Vagina (tissue), 2 donors: Measurements from ENCODE around the gene UBE2I. TPM values are rescaled to one million over a fixed set of nuclear protein-coding genes. Genes with fewer than 3 reads are reported as not detected.
"Not testable (repeated sequence)": the region's sequence is repeated elsewhere in the genome, so short reads cannot be mapped to it uniquely, and the experiment has no call there.

ENCODE experiments used
- DNase-seq, 2 donors: peaks; one replicate each; pipeline ENCODE4 v3.0.0-alpha.2; 2017; ENCODE audit errors: extremely low spot score in 2 of 2
- H3K27ac ChIP-seq: fragments of 200-600 bp; sonication (generic); one replicate; pipeline ENCODE4 v1.5.1; 2019
- H3K27me3 ChIP-seq: fragments of 200-600 bp; sonication (generic); one replicate; pipeline ENCODE4 v1.5.1; 2019
- H3K36me3 ChIP-seq, 2 donors: fragments of 200-600 bp; sonication (generic); one replicate each; pipeline ENCODE4 v1.5.1; 2017 to 2019
- H3K4me1 ChIP-seq: fragments of 200-600 bp; sonication (generic); one replicate; pipeline ENCODE4 v1.5.1; 2019
- H3K4me3 ChIP-seq, 2 donors: fragments of 200-600 bp; sonication (generic); 1 replicate in 1 of 2; 2 replicates in 1 of 2; pipeline ENCODE4 v1.5.1; 2016 to 2019
- H3K9me3 ChIP-seq: fragments of 200-600 bp; sonication (generic); one replicate; pipeline ENCODE4 v1.5.1; 2019
- POLR2A ChIP-seq, 2 donors: fragments of 450-650 bp; IDR thresholded peaks; one replicate each; pipeline ENCODE4 v1.6.1; 2017; ENCODE audit warnings: antibody characterized with exemption in 2 of 2, mild to moderate bottlenecking in 2 of 2, moderate library complexity in 2 of 2
- POLR2AphosphoS5 ChIP-seq, 2 donors: sonication (generic); formaldehyde crosslinking; IDR thresholded peaks; one replicate each; pipeline ENCODE4 v1.9.0; 2017; ENCODE audit warnings: antibody characterized with exemption in 2 of 2, mild to moderate bottlenecking in 2 of 2, low read depth in 1 of 2; ENCODE audit not compliant: insufficient read depth in 1 of 2
- intact Hi-C: fragments of 100-400 bp; cut with DNase I; formaldehyde crosslinking; loops from one replicate; pipeline ENCODE4 v1.15.1; 2023
- total RNA-seq: library from RNA; depleted of rRNA; stranded (reverse); fragments of >200 nt; gene quantifications from one replicate; pipeline ENCODE4 v1.2.3, GENCODE V29; 2016
- TF ChIP-seq, protein P1 (sequence below), 3 experiments: fragments of 450-650 bp in 2 of 3; fragments of 200-600 bp in 1 of 3; sonication (generic) in 1 of 3; IDR thresholded peaks; one replicate each; pipeline ENCODE4 v1.5.1; 2017 to 2019; ENCODE audit warnings: antibody characterized with exemption in 3 of 3, mild to moderate bottlenecking in 2 of 3, moderate library complexity in 2 of 3

The UBE2I gene
- total RNA-seq, 1 donor from 2014 or later = 51.3 TPM

DNA sequence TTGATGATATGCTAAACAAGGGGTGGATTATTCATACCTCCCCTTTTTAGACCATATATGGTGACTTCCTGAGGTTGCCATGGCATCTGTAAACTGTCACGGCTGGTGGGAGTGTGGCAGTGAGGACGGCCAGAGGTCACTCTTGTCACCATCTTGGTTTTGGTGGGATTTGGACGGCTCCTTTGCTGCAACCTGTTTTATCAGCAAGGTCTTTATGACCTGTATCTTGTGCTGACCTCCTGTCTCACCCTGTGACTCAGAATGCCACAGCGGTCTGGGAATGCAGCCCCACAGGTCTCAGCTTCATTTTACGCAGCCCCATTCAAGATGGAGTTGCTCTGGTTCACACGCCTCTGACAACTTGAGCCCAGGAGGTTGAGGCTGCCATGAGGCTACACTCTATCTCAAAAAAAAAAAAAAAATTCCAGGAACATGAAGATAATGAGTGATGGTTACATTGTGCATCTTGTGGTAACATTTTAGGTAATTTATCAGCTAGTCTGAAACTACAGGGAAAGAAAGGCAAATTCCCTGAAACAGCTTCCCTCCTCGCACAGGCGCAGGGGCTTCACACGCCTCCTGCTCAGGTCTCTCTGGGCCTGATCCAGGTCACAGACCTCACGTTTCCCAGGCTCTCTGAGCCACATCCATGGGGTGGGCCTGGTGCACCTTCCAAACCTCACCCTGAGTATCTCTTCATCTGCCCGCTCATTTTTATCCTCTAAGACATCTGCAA, 15.3 kb upstream of the UBE2I start:
- intact Hi-C loops = no loop called here
- Histone ChIP-seq H3K27me3 (peaks cover 6% of the 10 kb centered on the region), H3K9me3 (no peaks in the 10 kb centered on the region), H3K4me1 (no peaks in the 10 kb centered on the region), H3K27ac (no peak overlapping the region), H3K4me3 (no peak overlapping the region), H3K36me3 (no peaks in the 10 kb centered on the region)
- DNase-seq = no peak
- TF ChIP-seq POLR2A (IDR thresholded peaks at IDR 0.05) (no peak), POLR2AphosphoS5 (IDR thresholded peaks at IDR 0.05; ENCODE audit: insufficient read depth in 1 of 2, low read depth in 1 of 2) (no peak)
- TF ChIP-seq, protein P1, sequence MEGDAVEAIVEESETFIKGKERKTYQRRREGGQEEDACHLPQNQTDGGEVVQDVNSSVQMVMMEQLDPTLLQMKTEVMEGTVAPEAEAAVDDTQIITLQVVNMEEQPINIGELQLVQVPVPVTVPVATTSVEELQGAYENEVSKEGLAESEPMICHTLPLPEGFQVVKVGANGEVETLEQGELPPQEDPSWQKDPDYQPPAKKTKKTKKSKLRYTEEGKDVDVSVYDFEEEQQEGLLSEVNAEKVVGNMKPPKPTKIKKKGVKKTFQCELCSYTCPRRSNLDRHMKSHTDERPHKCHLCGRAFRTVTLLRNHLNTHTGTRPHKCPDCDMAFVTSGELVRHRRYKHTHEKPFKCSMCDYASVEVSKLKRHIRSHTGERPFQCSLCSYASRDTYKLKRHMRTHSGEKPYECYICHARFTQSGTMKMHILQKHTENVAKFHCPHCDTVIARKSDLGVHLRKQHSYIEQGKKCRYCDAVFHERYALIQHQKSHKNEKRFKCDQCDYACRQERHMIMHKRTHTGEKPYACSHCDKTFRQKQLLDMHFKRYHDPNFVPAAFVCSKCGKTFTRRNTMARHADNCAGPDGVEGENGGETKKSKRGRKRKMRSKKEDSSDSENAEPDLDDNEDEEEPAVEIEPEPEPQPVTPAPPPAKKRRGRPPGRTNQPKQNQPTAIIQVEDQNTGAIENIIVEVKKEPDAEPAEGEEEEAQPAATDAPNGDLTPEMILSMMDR (IDR thresholded peaks at IDR 0.05) = no peak

DNA sequence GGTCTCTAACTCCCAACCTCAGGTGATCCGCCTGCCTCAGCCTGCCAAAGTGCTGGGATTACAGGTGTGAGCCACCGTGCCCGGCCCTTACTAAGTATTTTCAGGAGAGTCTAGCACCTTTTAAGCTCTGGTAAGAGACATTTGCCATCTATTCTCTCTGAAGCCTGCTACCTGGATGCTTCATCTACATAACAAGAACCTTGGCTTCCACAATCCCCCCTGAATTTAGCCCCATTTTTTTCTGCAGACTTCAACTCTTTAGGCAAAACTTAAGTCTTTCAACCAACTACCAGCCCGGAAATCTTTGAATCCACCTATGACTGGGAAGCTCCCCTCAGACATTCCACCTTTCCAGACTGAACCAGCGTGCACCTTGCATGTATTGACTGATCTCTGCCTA, 14.0 kb upstream of the UBE2I start:
- Histone ChIP-seq H3K4me1 (peaks cover 2% of the 10 kb centered on the region), H3K9me3 (no peaks in the 10 kb centered on the region), H3K27me3 (no peaks in the 10 kb centered on the region), H3K27ac (no peak overlapping the region), H3K36me3 (no peaks in the 10 kb centered on the region), H3K4me3 (no peak overlapping the region)
- no peak for DNase-seq
- TF ChIP-seq, protein P1 (IDR thresholded peaks at IDR 0.05) = no peak
- TF ChIP-seq POLR2AphosphoS5 (IDR thresholded peaks at IDR 0.05; ENCODE audit: insufficient read depth in 1 of 2, low read depth in 1 of 2) (no peak), POLR2A (IDR thresholded peaks at IDR 0.05) (no peak)
- intact Hi-C loops = no loop called here

DNA sequence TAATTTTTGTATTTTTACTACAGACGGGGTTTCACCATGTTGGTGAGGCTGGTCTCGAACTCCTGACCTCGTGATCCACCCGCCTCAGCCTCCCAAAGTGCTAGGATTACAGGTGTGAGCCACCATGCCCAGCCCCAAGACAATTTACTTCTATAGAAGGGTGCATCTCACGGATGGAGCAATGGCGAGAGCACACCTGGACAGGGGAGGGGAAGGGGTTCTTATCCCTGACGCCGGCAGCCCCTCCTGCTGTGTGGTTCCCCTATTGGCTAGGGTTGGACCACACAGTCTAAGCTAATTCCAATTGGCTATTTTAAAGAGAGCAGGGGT, 12.8 kb upstream of the UBE2I start:
- H3K36me3 ChIP-seq, H3K27me3 ChIP-seq, intact Hi-C loops, DNase-seq, H3K4me3 ChIP-seq, H3K27ac ChIP-seq, H3K9me3 ChIP-seq: not testable (repeated sequence)
- H3K4me1 ChIP-seq = peaks cover 13% of the 10 kb centered on the region

DNA sequence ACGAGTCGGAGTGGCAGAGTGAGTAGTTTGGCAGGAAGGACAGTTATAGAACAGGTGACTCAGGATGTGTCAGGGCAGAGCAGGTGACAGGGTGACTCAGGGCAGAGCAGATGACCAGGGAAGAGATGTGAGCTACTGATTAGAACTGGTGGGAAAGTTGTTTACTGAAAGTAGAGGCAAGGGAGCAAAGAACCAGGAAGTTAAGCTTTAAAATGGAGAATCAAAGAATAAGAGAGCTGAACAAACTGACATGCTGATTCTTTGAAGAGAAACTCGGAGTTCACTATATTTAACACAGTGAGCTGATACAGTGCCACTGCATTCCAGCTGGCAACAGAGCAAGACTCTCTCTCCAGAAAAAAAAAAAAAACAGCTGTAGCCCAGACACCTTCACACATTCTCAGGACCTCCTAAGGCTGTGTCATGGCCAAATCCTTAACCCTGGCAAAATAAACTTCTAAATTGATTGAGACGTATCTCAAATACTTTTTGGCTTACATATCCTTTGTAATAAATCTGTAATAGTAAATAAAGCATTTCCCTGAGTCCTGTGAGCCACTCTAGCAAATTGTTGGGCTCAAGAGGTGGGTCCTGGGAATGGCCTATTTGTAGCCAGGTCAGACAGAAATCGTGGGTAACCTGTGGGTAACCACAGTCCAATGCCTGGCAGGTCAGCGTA, 12.3 kb upstream of the UBE2I start:
- H3K36me3 ChIP-seq = no peaks in the 10 kb centered on the region
- TF ChIP-seq POLR2AphosphoS5 (IDR thresholded peaks at IDR 0.05; ENCODE audit: insufficient read depth in 1 of 2, low read depth in 1 of 2) = peak in 1 of 2 donors; percentile 67
- TF ChIP-seq, protein P1 (IDR thresholded peaks at IDR 0.05) = no peak
- TF ChIP-seq POLR2A (IDR thresholded peaks at IDR 0.05) = no peak
- no peaks in the 10 kb centered on the region for H3K27me3 ChIP-seq
- H3K4me3 ChIP-seq = no peak overlapping the region
- no peak for DNase-seq
- H3K27ac ChIP-seq = no peak overlapping the region
- intact Hi-C loops = no loop called here
- H3K9me3 ChIP-seq = no peaks in the 10 kb centered on the region
- H3K4me1 ChIP-seq = peaks cover 13% of the 10 kb centered on the region

DNA sequence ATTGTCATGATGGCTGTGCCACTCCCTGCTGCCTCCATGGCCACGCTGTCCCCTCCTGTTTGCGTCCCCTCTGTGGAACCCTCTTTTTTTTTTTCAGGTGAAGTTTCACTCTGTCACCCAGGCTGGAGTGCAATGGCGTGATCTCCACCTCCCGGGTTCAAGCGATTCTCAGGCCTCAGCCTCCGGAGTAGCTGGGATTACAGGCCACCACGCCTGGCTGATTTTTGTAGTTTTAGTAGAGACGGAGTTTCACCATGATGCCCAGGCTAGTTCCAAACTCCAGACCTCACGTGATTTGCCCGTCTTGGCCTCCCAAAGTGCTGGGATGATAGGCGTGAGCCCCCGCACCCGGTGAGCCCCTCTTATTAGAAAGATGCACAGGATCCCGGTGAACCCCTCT, 11.0 kb upstream of the UBE2I start:
- H3K27ac ChIP-seq = no peak overlapping the region
- DNase-seq = no peak
- intact Hi-C loops = no loop called here
- H3K4me1 ChIP-seq = peaks cover 13% of the 10 kb centered on the region
- no peak for TF ChIP-seq POLR2AphosphoS5 (IDR thresholded peaks at IDR 0.05; ENCODE audit: insufficient read depth in 1 of 2, low read depth in 1 of 2)
- no peak for TF ChIP-seq POLR2A (IDR thresholded peaks at IDR 0.05)
- TF ChIP-seq, protein P1 (IDR thresholded peaks at IDR 0.05) = no peak
- H3K4me3 ChIP-seq = no peak overlapping the region
- no peaks in the 10 kb centered on the region for H3K9me3 ChIP-seq
- no peaks in the 10 kb centered on the region for H3K36me3 ChIP-seq
- no peaks in the 10 kb centered on the region for H3K27me3 ChIP-seq
